ENCODE results near the gene PAX2. TPM values are rescaled to one million over a fixed set of nuclear protein-coding genes. Genes with fewer than 3 reads are reported as not detected.

PAX2 gene
- total RNA-seq, 4 donors from 2014 or later: not detected

- Histone ChIP-seq H3K4me1 (no peaks in the 10 kb centered on the region), H3K9me3 (no peaks in the 10 kb centered on the region), H3K27me3 (peaks cover 87% of the 10 kb centered on the region), H3K36me3 (no peaks in the 10 kb centered on the region), H3K27ac (no peak overlapping the region), H3K4me3 (no peak overlapping the region)
- ATAC-seq: no peak
- no peak for TF ChIP-seq CTCF (IDR thresholded peaks at IDR 0.05)
- no peak for TF ChIP-seq EP300 (IDR thresholded peaks at IDR 0.05)
- no peak for TF ChIP-seq POLR2A (IDR thresholded peaks at IDR 0.05)
- TF ChIP-seq POLR2AphosphoS5 (IDR thresholded peaks at IDR 0.05): no peak
- 30 to 36% methylated on average over 5 to 6 of the region's 6 CpGs for WGBS, 2 donors (ENCODE audit: low coverage in 1 of 2)
Observed at GRCh38 chr10:100803492-100803891, 58.1 kb downstream of the PAX2 start.

- no peak for ATAC-seq
- H3K4me3 ChIP-seq: no peak overlapping the region
- no peaks in the 10 kb centered on the region for H3K9me3 ChIP-seq
- H3K36me3 ChIP-seq: no peaks in the 10 kb centered on the region
- H3K4me1 ChIP-seq: no peaks in the 10 kb centered on the region
- TF ChIP-seq POLR2AphosphoS5 (IDR thresholded peaks at IDR 0.05) (no peak), POLR2A (IDR thresholded peaks at IDR 0.05) (no peak), EP300 (IDR thresholded peaks at IDR 0.05) (no peak), CTCF (IDR thresholded peaks at IDR 0.05) (no peak)
- H3K27me3 ChIP-seq: peaks cover 87% of the 10 kb centered on the region
- no peak overlapping the region for H3K27ac ChIP-seq
- WGBS, 2 donors (ENCODE audit: low coverage in 1 of 2): 50 to 52% methylated on average over 6 to 7 of the region's 7 CpGs
Observed at GRCh38 chr10:100803908-100804307, 58.5 kb downstream of the PAX2 start.

- Histone ChIP-seq H3K9me3 (no peaks in the 10 kb centered on the region), H3K4me3 (no peak overlapping the region), H3K36me3 (no peaks in the 10 kb centered on the region), H3K27ac (no peak overlapping the region), H3K4me1 (no peaks in the 10 kb centered on the region), H3K27me3 (peaks cover 89% of the 10 kb centered on the region)
- ATAC-seq: no peak
- TF ChIP-seq POLR2A (IDR thresholded peaks at IDR 0.05): no peak
- no peak for TF ChIP-seq EP300 (IDR thresholded peaks at IDR 0.05)
- no peak for TF ChIP-seq POLR2AphosphoS5 (IDR thresholded peaks at IDR 0.05)
- TF ChIP-seq CTCF (IDR thresholded peaks at IDR 0.05): no peak
- 53 to 82% methylated on average over 3 to 9 of the region's 14 CpGs for WGBS, 2 donors (ENCODE audit: low coverage in 1 of 2)
Observed at GRCh38 chr10:100805543-100806355, 60.4 kb downstream of the PAX2 start.

GRCh38 chr10:100806356-100806645, 60.9 kb downstream of the PAX2 start:
- peaks cover 89% of the 10 kb centered on the region for H3K27me3 ChIP-seq
- WGBS, 2 donors (ENCODE audit: low coverage in 1 of 2): no CpG with 5 or more reads among the region's 8 CpGs

More at GRCh38 chr10:100806356-100806645, 60.9 kb downstream of the PAX2 start:
- TF ChIP-seq EP300 (IDR thresholded peaks at IDR 0.05) (no peak), CTCF (IDR thresholded peaks at IDR 0.05) (no peak), POLR2AphosphoS5 (IDR thresholded peaks at IDR 0.05) (no peak), POLR2A (IDR thresholded peaks at IDR 0.05) (no peak)
- Histone ChIP-seq H3K36me3 (no peaks in the 10 kb centered on the region), H3K9me3 (no peaks in the 10 kb centered on the region), H3K4me3 (no peak overlapping the region), H3K27ac (no peak overlapping the region), H3K4me1 (no peaks in the 10 kb centered on the region)
- no peak for ATAC-seq
